Stimulated activated CD4-positive, alpha-beta T cell treated with anti-CD3 and anti-CD28 coated beads, Interleukin-15, amount 100 ng/mL, for 1 hour (primary cell): ENCODE data around the gene MANSC4.

Experiments used
- DNase-seq, 2 donors: peaks; one replicate each; pipeline ENCODE4 v3.0.0-alpha.2; 2020; ENCODE audit warnings: low read depth in 1 of 2, low spot score in 1 of 2

MANSC4 gene

DNA sequence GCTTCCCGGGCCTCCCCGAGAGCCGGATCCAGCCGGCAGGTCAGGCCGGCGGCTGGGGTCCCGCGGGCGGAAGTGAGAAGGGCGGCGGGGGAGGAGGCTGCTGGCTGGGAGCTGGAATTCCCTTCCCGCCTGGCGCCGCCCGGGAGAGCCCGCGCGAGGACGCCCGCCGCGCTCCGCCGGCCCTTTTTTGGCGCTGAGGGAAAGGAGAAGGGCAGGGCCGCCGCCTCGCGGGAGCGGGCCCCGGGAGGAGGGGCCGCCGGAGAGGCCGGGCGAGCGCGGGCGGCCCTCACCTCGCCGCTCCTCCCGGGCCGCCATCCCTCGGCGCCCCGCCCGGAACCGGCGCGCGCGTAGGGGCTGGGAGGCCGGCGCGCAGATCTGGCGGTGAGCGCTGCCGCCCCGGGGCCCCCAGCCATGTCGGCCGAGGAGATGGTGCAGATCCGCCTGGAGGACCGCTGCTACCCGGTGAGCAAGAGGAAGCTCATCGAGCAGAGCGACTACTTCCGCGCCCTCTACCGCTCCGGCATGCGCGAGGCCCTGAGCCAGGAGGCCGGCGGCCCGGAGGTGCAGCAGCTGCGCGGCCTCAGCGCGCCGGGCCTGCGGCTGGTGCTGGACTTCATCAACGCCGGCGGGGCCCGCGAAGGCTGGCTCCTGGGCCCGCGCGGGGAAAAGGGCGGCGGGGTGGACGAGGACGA lies at the start of gene MANSC4, which contains the start of gene KLHL42:
Gene MANSC4 (minus strand): TSS at position 317 of the 692 bp plus-strand sequence. CDS start 8,960 bp downstream, outside the sequence.
Gene KLHL42 (plus strand): TSS at position 314 of the 692 bp plus-strand sequence. CDS start 98 bp downstream, at position 412.
- DNase-seq: peak; percentile 32 to 47

DNA sequence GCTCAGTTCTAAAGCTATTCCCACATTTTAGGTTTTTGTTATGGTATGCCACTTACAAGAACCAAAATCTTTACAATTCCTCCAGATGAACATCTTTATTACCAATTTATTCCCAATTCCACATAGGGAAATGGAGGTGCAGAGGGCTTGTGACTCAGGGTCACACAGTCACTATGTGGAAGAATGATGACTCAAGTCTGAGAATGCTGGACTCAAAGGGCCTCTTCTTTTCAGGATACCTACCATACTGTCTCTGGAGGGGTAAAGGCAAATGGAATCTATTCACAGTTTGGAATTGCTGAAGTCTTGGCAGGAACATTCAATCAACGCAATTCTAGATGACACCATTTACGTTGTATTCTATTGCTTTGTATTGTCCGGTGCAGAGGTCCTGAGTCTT lies 48.2 kb upstream of the MANSC4 start:
- DNase-seq: no peak

DNA sequence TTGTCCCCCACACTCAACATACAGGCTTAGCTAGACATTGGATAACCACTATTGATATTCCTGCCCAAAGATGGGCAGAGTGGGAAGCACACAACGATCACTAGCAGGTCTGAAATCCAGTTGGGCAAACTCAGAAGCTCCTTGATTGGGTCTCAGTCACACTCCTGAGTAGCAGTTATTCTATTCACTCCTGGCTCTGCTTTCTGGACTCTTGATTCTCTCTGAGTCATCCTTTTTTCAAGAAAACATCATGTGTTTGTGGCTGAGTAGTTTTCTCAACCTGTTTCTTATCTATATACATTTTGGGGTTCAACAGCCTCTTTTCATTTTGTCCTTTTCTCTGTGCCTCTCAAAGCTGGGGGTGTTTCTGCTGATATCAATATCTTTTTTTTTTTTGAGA lies 46.0 kb upstream of the MANSC4 start:
- no peak for DNase-seq

DNA sequence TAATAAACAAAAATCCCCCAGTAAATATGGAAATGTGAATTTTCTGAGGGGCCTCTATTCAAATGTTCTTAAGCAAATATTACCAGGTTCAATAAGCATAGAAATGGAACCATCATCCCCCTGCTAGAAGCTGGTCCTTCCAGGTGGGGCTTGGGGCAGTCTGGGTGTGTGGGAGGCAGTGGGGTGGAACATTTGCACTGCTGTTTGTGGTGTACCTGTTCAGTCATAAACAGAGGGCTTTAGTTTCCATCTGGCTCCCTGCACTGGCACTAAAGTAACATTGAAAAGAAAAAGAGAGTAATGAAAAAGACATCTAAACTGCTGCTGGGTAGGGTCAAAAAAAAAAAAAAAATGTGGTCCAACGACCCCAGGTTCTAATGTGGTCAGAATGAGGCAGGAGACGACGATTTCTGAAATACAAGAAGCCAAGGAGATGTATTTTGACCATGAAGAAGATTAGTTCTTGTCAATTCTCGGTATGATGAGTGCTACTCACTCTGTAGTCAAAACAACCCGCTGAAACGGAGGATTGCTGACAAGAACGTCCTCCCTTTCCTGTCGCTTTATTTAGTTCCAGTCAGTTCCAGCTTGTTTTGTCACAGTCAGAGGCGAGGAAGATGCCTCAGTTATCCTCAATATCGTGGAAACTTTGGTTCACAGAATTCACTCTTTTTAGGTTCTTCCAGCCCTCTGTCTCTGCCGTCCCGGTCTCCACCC lies 44.2 kb upstream of the MANSC4 start:
- no peak for DNase-seq

DNA sequence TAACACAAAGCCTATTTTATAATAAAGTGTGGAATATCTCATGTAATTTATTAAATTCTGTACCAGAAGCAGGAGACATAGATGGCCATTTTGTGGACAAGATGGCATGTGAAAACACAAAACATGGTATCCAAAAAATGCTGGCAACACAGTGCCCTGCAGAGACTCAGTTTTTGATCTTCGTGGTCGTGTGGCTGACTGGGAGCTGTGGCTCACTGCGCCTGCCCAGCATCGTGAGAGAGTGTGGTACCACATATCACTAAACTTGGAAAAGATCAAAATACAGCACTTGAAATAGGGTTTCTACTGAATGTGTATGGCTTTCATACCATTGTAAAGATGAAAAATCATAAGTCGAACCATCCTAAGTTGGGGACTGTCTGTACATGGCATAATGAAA lies 43.0 kb upstream of the MANSC4 start:
- DNase-seq: no peak

DNA sequence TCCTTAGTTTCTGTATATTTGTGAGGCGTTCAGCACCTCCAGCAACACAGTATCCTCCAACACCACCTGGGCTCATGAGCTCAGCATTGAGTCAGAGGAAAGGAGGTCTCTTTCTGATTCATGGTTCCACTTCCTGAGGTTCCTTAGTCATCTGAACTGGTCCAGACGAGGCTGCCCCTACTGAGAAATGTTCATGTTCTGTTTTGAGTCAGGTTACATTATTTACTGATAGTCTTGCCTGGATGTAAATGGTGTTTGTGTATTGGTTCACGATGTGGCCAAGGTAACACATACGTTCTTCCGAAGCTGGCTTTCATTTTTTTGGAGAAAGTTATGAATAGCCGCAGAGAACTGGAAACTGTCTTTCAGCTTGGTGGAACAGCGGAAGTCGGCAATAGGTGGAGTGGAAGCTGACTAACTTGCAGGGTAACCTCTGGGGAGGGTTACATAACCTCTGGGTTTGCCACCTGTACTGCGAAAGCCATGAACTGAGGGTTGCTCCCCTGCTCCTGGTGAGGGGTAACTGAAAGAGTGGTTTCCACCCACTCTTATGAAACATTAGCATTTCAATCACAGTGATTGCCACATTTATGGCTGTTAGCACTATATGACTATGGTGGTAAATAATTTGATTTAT lies 42.2 kb upstream of the MANSC4 start:
- DNase-seq: peak; percentile 36 to 44

DNA sequence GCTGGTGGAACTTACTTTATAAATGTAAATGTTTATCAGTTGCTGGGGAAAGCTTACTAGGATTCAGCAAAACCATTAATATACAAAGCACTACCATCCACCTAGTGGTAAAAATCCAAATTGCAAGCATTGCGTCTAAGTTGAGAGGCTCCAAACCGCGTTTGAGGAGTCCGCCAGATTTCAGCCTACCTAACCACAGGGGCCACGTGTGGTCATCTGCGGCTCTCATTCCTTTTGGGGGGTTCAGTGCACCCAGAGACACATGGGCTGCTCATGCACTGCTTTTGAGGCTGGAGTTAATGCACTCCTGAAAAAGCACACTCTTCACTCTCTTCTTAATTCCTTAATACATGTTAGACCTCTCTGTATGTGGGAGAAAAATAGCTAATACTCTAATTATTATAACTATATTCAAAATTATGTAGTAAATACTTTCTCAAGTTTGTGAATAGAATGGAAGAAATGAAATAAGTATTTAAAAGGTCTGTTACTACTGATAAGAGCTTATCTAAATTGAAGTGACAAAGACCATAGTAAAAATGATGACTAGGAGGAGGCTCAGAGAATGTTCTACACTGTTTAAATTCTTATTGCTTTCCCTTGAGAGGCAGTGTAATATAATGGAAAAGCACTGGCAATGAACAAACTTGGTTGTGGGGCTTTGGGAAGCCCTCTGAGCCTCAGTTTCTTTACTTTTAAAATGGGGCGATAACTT lies 41.4 kb upstream of the MANSC4 start:
- peak in 1 of 2 donors; percentile 6 for DNase-seq

DNA sequence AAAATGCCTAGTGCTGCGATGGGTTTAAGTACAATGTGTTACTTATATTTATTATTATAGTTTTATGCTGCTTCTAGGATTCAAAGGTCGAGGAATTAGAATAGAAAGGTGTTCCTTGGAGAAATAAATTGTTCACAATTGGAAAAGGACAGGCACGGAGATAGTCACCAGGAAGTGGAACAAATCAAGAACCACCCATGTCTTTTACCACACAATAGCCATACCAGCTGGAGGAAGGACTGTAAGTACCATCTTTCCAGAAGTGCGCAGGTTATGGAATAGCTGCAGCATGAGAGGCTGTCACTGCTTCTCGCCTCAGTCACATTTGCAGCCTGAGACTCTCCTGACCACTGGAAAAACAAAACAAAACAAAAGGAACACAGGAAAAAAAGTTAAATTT lies 40.5 kb upstream of the MANSC4 start:
- DNase-seq: no peak

DNA sequence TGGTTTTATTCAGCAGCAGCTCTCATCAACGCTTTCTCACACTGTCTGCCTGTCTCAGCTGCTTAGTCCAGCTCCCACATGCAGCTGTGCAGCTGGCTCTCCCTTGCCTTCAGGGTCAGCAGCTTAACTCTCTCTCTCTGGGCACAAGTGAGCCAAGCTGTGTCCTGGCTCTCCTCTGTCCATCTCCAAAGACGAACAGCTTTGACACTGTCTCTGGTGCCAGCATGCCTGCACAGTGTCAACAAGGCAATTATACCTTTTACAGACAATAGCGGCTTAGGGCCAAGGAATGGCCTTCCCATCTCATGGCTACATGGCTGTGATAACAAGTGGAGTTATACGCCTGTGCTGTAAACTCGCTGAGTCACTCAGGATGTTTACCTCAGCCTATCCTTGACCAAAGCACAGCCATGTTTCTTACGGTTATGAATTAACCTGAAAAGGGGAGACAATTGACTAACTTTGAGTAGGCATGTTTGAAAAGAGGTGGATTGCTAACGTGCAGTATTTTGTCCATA lies 38.4 kb upstream of the MANSC4 start:
- no peak for DNase-seq

DNA sequence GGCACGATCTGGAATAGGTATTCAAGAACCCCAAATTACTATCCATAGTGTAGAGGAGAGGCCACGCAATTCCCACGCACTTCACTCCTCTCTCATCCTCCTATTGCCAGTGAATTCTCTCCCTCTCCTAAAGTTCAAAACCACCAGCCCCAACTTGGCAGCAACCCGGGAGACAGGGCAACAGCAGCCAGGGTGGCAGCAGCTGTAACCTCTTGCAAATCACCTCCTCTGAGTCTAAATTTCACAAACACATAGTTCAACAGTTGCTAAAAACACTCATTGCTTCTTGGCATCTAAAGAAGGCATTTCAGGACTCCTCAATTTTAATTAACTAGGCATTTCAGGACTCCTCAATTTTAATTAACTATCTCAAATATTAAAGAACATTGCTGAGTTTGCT lies 37.7 kb upstream of the MANSC4 start:
- no peak for DNase-seq

DNA sequence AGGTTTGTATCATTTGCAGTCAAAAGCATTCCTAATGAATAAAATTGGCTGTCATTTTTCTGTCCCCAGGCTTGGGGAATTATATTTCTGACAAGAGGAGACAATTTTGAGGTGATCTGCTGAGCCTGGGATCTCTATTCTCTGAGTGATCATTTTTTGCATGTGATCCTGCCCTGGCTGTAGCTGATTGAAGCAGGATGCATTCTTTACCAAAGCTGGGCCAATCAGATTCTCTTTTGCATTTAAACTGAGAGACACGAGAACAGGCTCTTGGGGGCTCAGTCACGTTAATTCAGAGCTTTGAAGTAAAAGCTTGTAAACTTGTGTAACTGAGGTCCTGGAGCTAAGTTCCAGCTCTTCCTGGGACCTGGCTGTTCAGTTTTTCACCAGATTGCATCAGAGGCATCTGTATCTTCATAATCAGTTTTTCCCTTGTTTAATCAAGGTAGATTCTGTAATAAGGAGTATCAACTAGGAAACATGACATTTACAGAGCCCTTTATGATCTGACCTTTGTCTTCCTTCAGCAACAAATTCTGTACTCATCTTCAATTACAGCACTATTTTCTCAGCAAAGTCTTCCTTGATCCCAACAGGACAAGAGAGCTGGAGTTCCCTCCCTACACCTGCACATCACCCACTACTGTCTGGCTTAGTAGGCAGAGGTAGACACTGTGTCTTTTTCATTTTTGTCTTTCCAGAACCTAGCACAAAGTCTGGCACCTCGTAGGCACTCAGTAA lies 35.0 kb upstream of the MANSC4 start:
- no peak for DNase-seq

DNA sequence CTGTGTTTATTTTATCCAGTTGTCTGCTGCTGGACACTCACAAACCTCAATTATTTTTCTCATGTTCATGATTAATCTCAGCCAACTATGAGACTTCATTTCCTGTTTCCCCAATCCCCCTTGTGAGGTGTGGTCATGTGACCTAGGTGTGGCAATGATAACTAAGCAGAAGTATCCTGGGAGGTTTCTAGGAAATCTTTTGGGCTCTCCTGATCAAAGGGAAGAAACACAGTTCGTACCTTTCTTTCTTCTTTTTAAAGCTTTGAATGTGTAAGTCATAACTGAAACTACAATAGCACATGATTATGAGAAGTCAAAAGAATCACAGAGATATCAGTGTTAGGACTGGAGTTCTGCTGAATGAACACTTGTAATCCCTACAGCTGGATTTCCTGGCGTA lies 34.4 kb upstream of the MANSC4 start:
- no peak for DNase-seq

DNA sequence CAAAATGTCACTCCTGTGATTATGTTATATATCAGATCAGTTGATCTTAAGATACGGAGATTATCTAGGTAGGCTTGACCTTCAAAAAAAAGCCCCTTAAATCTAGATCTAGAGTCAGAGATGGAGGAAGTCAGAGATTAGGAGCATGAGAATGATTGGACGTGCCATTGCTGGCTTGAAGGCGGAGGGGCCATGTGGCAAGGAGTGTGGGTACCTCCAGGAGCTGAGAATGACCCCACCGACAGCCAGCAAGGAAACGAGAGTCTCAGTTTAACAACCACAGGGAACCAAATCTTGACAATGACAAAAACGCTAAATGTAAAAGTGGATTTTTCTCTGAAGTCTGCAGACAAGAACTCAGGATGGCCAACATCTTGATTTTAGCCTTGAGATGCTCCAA lies 32.5 kb upstream of the MANSC4 start:
- DNase-seq: no peak

DNA sequence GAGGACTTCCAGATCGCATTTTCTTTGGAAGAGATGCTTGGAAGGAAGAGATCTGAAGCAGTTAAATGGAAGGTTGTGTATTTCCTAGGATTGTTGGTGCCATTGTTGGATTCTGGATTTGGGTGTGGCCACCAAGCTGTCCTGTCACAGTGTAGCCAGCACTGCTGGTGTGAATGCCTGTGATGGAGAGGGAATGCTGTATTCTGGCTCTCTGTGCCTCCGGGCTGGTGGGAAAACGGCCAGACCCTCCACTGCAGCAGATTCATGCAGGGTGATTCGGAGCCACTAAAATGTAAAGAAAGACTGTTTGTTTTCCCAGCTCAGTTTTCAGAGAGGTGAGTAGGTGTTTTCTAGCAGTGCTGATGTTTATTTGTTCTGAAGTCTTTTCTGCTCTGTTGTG lies 30.7 kb upstream of the MANSC4 start:
- no peak for DNase-seq

DNA sequence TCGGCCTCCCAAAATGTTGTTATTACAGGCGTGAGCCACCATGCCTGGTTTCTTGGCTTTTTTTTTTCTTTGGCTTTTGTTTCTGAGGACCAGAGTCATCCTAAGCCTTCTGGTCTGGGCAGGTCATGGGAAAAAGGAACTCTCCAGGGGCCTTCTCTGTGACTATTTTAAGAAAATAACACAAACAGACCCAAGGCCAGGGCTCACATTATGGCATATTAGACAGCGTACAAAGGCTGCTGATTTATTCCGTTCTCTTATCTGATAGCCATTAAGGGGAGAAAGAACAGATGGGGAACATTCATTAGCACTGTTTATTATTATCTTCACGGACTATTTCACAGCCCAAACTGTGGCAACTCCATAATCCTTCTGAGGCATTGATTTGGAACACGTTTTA lies 28.8 kb upstream of the MANSC4 start:
- DNase-seq: no peak

DNA sequence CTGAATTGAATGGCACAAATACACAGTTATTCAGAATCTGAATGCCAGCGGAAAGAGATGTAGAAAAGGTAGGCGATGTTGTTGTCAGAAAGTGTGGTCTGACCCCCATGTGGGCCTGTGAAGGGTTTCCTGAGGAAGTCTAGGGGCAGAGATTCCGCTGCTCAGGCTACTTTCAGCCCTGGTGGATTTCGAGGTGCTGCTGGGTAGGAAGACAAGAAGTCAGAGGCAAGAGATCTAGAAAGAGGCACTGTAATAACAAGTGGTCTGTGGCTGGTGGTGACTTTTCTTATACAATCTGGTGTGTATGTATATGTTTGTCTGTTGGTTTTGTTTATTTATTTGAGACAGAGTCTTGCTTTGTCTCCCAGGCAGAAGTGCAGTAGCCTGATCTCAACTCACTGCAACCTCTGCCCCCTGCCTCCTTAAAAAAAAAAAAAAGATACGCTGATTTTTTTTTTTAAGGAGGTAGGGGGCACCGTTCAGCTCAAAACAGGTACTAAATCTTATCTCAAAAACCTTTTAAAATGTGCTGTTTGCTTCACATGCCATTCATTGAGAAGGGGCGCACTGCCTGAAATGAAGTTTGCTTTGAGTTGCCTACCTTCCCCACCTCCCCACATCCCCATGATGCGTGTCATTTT lies 27.1 kb upstream of the MANSC4 start:
- DNase-seq: no peak

DNA sequence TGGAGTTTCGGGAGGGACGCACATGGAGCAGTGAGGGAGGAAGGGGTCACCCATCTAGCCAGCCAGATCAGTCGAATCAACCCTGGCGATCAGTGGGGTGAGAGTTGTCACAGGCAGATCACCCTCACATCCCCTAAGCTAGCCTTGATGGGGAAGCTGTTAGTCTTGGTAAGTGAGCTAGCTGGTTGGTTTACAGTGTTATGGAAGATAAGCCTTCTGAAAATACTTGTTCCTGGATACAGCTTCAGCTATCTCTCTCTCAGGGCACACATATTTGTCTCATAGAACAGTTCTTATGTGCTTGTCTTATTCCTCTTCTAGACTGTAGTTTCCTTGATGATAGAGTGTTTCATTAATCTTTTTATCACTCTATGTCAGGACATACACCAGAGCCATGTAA lies 26.2 kb upstream of the MANSC4 start:
- no peak for DNase-seq

DNA sequence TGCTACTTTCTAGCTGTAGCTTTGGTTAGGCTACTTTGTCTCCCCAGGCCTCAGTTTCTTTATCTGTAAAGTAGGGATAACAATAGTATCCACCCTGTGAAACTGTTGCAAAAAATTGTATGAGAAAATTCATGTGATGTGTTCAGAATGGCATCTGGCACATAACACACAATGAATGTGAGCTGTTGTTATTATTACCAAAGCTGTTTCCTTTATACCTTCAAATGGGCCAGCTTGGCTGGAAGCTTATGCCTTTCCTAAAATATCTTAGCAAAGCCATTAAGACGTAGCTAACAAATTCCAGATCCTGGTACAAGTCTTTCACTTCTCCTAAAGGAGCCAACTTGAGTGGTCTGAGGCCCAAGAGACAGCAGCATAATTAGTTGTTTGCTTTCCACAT lies 25.2 kb upstream of the MANSC4 start:
- no peak for DNase-seq

DNA sequence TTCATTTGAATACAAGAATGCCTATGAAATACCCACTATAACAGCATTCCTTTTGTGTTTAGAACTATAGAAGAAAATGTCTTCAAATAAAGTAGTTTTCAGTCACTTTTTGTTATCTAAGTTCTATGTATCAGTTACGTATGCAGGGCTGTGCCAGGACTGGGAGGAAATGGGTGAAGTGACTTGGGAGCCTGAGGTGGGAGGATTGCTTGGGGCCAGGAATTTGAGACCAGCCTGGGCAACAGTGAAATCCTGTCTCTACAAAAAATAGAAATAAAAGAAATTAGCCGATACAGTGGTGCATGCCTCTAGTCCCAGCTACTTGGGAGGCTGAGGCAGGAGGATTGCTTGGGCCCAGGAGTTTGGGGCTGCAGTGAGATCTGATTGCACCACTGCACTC lies 22.9 kb upstream of the MANSC4 start:
- no peak for DNase-seq

DNA sequence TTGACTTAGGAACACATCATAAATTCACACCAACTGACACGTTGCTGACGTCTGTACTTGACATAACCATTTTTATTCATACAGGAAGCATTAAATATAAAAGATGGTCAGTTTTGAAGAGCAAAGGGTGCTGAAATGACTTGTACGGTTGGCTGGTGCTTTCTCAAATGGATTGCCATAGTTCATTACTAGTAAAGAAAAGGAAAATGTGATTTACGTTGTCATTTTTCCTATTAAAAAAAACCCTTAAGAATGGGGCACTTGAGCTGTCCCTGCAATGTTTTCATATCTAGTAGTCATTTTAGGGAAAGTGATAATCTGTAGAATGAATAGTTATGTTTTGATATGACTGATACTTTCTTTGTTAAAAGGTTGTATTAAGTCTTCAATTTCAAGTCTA lies 22.5 kb upstream of the MANSC4 start:
- DNase-seq: no peak
